HEK293 (cell line): Measurements from ENCODE around the gene JPH4.

Experiments used
- CTCF ChIA-PET: fragments of 350-600 bp; formaldehyde crosslinking; extraction: SDS; loops from one replicate; lab custom pipeline; 2021; ENCODE audit warnings: antibody characterized with exemption; lab: Yijun Ruan, JAX
- POLR2A ChIA-PET: fragments of 300-600 bp; formaldehyde crosslinking; extraction: SDS; loops from one replicate; lab custom pipeline; 2020; ENCODE audit warnings: antibody characterized with exemption, inconsistent platforms; lab: Yijun Ruan, JAX
- H3K27ac ChIP-seq: fragments of 200-500 bp; sonication (Bioruptor generic); 2 replicates; pipeline ENCODE4 v1.5.1; 2014; ENCODE audit warnings: low read depth, low read length, control low read depth, inconsistent platforms; ENCODE audit errors: extremely low read depth
- H3K36me3 ChIP-seq, 2 experiments: fragments of 200-500 bp in 1 of 2; sonication (Bioruptor generic) in 1 of 2; 1 replicate in 1 of 2; 2 replicates in 1 of 2; pipeline ENCODE4 v1.5.1; 2014 to 2017; ENCODE audit warnings: inconsistent platforms in 2 of 2, low read length in 2 of 2; ENCODE audit not compliant: control insufficient read depth in 2 of 2, insufficient read depth in 1 of 2
- H3K4me1 ChIP-seq: fragments of 200-500 bp; sonication (Bioruptor generic); 2 replicates; pipeline ENCODE4 v1.5.1; 2014; ENCODE audit warnings: mild to moderate bottlenecking, low read length, inconsistent platforms; ENCODE audit not compliant: control insufficient read depth, insufficient read depth
- H3K4me3 ChIP-seq: 2 replicates; pipeline ENCODE4 v1.5.1; 2011; ENCODE audit warnings: low read depth, mild to moderate bottlenecking, control low read depth, low read length, moderate library complexity
- H3K9me3 ChIP-seq: fragments of 200-500 bp; sonication (Bioruptor generic); 2 replicates; pipeline ENCODE4 v1.5.1; 2014; ENCODE audit warnings: low read depth, low read length, inconsistent platforms; ENCODE audit not compliant: control insufficient read depth, insufficient read depth
- ATF2 ChIP-seq: fragments of 450-650 bp; formaldehyde crosslinking; IDR thresholded peaks from 2 replicates; pipeline ENCODE4 v1.5.1; 2016; ENCODE audit warnings: missing biosample characterization, missing genetic modification characterization, low read depth
- GLIS2 ChIP-seq: fragments of 450-650 bp; formaldehyde crosslinking; IDR thresholded peaks from 2 replicates; pipeline ENCODE4 v1.5.1; 2016; ENCODE audit warnings: missing biosample characterization, missing genetic modification characterization
- MEIS1 ChIP-seq: sonication (generic); formaldehyde crosslinking; IDR thresholded peaks from 2 replicates; pipeline ENCODE4 v1.8.1; 2022; ENCODE audit warnings: missing genetic modification reagents, mild to moderate bottlenecking, borderline replicate concordance
- OSR2 ChIP-seq: fragments of 450-650 bp; formaldehyde crosslinking; IDR thresholded peaks from 2 replicates; pipeline ENCODE4 v1.5.1; 2016; ENCODE audit warnings: missing biosample characterization, missing genetic modification characterization
- PRDM6 ChIP-seq: fragments of 450-650 bp; formaldehyde crosslinking; IDR thresholded peaks from 2 replicates; pipeline ENCODE4 v1.5.1; 2017; ENCODE audit warnings: missing biosample characterization, missing genetic modification characterization
- SCRT2 ChIP-seq: fragments of 450-650 bp; formaldehyde crosslinking; IDR thresholded peaks from 2 replicates; pipeline ENCODE4 v1.5.1; 2016; ENCODE audit warnings: missing biosample characterization, missing genetic modification characterization
- ZNF214 ChIP-seq: fragments of 450-650 bp; formaldehyde crosslinking; IDR thresholded peaks from 2 replicates; pipeline ENCODE4 v1.5.1; 2017; ENCODE audit warnings: missing biosample characterization, mild to moderate bottlenecking, missing genetic modification characterization, borderline replicate concordance
- ZNF416 ChIP-seq: fragments of 450-650 bp; formaldehyde crosslinking; IDR thresholded peaks from 2 replicates; pipeline ENCODE4 v1.5.1; 2016; ENCODE audit warnings: missing biosample characterization, missing genetic modification characterization
- ZNF510 ChIP-seq: fragments of 450-650 bp; formaldehyde crosslinking; IDR thresholded peaks from 2 replicates; pipeline ENCODE4 v1.5.1; 2018; ENCODE audit warnings: mild to moderate bottlenecking, missing genetic modification characterization, missing biosample characterization; ENCODE audit not compliant: insufficient replicate concordance
- ZNF544 ChIP-seq: fragments of 450-650 bp; formaldehyde crosslinking; IDR thresholded peaks from 2 replicates; pipeline ENCODE4 v1.5.0; 2017; ENCODE audit warnings: missing biosample characterization, missing genetic modification characterization
- ZNF555 ChIP-seq: fragments of 450-650 bp; formaldehyde crosslinking; conservative IDR thresholded peaks from 2 replicates; pipeline ENCODE4 v1.5.1; 2017; ENCODE audit warnings: missing biosample characterization, mild to moderate bottlenecking, missing genetic modification characterization, inconsistent platforms
- ZNF623 ChIP-seq: fragments of 450-650 bp; formaldehyde crosslinking; IDR thresholded peaks from 2 replicates; pipeline ENCODE4 v1.5.1; 2016; ENCODE audit warnings: missing biosample characterization, missing genetic modification characterization
- ZNF645 ChIP-seq: fragments of 450-650 bp; formaldehyde crosslinking; IDR thresholded peaks from 2 replicates; pipeline ENCODE4; 2016; ENCODE audit warnings: missing biosample characterization, missing genetic modification characterization
- ZNF707 ChIP-seq: fragments of 450-650 bp; formaldehyde crosslinking; IDR thresholded peaks from 2 replicates; pipeline ENCODE4 v1.5.1; 2016; ENCODE audit warnings: missing biosample characterization, missing genetic modification characterization
- ZNF768 ChIP-seq: fragments of 450-650 bp; formaldehyde crosslinking; IDR thresholded peaks from 2 replicates; pipeline ENCODE4 v1.5.1; 2018; ENCODE audit warnings: missing biosample characterization, mild to moderate bottlenecking, missing genetic modification characterization
- ZNF792 ChIP-seq: fragments of 450-650 bp; formaldehyde crosslinking; IDR thresholded peaks from 2 replicates; pipeline ENCODE4 v1.5.1; 2016; ENCODE audit warnings: missing biosample characterization, missing genetic modification characterization

The JPH4 gene

DNA sequence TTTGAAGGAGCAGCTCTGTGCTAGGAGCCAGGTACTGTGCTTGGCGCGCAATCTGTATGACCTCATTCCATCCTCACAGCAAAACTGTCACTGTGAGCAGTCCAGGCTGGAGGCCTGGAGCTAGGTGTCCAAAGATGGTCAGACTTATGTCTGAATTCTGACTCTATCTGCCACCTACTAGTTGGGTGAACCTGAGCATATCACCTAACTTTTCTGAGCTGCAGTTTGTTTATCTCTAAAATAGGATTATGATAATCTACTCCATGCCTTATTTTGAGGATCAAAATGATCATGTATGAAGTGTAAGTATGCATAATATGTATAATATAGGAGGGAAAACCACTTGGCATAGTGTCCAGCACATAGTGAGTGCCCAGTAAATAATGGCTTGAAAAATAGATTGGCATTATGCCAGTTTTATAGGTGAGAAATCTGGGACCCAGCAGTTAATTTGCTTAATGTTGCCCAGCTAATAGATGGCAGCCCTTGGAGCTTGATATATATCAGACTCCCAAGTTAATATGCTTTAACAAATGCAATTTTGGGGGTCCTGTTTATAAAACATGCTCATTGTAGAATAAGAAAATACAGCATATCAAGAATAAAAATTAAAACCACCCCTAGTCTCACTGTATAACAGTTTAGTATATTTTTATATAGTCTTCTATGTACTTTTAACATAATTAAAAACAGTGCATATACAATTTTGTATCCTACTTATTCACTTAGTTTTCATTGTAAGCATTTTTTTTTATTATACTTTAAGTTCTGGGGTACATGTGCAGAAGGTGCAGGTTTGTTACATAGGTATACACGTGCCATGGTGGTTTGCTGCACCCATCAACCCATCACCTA is 4.5 kb upstream of the JPH4 start (continued):
- TF ChIP-seq GLIS2 (tag by site-specific recombination) (no peak), ATF2 (tag by site-specific recombination) (no peak)

GRCh38 chr14:23580948-23581281 is 2.3 kb upstream of the JPH4 start:
- no peak overlapping the region for H3K27ac ChIP-seq
- no peaks in the 10 kb centered on the region for H3K9me3 ChIP-seq
- ChIA-PET CTCF (interaction anchor here (1.2 to 1.6 kb wide), 2 partner anchors 22 to 50 kb away, joined by 3 to 4 read pairs; no protein-coding TSS in a partner anchor), POLR2A (no interaction called here)
- TF ChIP-seq ZNF623, result no peak
- TF ChIP-seq ZNF214 (tag by site-specific recombination), result no peak
- no peak for TF ChIP-seq ZNF555 (tag by site-specific recombination)
- no peak for TF ChIP-seq OSR2 (tag by site-specific recombination)
- TF ChIP-seq ZNF768 (tag by site-specific recombination), result no peak
- no peak for TF ChIP-seq ZNF645 (tag by site-specific recombination)
- TF ChIP-seq MEIS1 (CRISPR knock-in tag), result no peak
- TF ChIP-seq ZNF510 (tag by site-specific recombination), result no peak
- H3K36me3 ChIP-seq, result no peaks in the 10 kb centered on the region
- H3K4me1 ChIP-seq, result no peaks in the 10 kb centered on the region
- no peak overlapping the region for H3K4me3 ChIP-seq

- no peaks in the 10 kb centered on the region for H3K9me3 ChIP-seq
- POLR2A ChIA-PET, result no interaction called here
- no peak for TF ChIP-seq ZNF510 (tag by site-specific recombination)
- TF ChIP-seq, all 188 proteins: peak for 0
- Histone ChIP-seq H3K27ac (no peak overlapping the region), H3K4me3 (no peak overlapping the region), H3K4me1 (no peaks in the 10 kb centered on the region), H3K36me3 (no peaks in the 10 kb centered on the region)
- CTCF ChIA-PET, result interaction anchor here (0.5 to 1.6 kb wide), 2 partner anchors 51 to 83 kb away, joined by 3 to 4 read pairs; no protein-coding TSS in a partner anchor
These were observed 1.7 kb upstream of the JPH4 start for GRCh38 chr14:23580152-23580926.

DNA sequence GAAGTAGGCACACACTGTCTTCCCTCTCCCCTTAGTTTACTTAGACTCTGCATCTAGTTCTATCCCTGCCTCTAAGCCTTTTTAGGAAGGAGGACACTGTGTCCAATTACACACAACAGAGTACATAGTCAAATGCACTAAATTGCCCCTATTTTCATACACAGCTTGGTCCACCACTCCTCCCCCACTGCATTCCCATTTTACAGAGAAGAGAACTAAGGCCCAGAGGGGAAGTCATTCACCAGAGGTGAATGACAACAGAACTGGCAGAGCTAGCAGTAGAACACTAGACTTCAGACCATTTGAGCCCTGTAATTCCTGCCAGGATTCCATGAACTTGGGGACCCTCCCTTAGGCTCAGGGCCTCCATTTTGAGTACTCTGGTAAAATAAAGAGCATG is 1.1 kb upstream of the JPH4 start:
- Histone ChIP-seq H3K4me1 (no peaks in the 10 kb centered on the region), H3K36me3 (no peaks in the 10 kb centered on the region), H3K9me3 (no peaks in the 10 kb centered on the region), H3K4me3 (no peak overlapping the region), H3K27ac (no peak overlapping the region)
- TF ChIP-seq ZNF707 (tag by site-specific recombination) (no peak), PRDM6 (tag by site-specific recombination) (no peak), SCRT2 (tag by site-specific recombination) (no peak), ZNF416 (tag by site-specific recombination) (no peak), ZNF792 (no peak), ZNF544 (no peak)
- ChIA-PET CTCF (interaction anchor here (0.5 kb wide), 1 partner anchor 83 kb away, joined by 3 read pairs; no protein-coding TSS in a partner anchor), POLR2A (no interaction called here)
